Fibroblast of peridontal ligament (primary cell): ENCODE data around the gene TADA2A.
A peak's percentile ranks its signal among the peaks of the same experiment; 100 is the strongest.

Experiments
- DNase-seq: peaks from one replicate; pipeline ENCODE4 v3.0.0-alpha.2; 2010; ENCODE audit errors: extremely low read depth

TADA2A gene

GRCh38 chr17:37406635-37407461 lies at the start of gene TADA2A, which contains the start of gene ACACA:
Gene TADA2A (plus strand): TSS chr17:37406886. CDS start chr17:37411366, 4,480 bp downstream.
Gene ACACA (minus strand): TSS chr17:37406836. CDS start chr17:37406299, 537 bp downstream.
- peak; percentile 67 for DNase-seq

DNA sequence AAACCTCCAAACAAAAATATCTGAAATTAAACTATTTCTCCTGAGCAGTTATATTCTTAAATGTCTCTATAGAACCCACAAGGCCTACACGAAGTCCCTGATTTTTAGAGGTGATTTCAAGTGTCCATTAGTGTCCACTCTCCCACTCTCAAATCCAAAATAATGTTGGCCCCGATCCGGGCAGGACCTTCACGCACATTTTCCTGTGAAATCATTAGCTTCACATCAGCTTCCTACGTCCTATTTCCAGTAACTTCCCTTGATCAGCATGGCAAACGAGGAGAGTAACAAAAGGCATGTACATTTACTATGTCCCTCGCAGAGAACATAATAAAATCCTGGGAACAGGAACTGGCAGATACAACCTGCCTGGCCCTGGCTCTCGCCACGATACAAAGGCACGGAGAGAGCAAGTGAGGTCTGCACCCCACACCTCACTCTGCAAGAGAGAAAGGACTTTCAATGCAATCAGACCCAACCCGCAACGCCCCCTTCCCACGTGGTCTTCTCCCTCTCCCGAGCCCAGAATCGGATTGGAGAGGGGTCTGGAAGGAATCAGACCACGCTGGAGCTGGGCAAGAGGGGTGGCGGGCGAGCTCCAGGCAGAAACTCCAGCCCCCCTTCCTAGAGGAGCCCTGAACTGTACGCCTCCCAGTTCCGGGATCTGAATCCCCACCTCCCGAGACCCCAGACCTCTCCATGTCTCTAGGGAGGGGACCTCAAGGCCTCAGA lies 48.4 kb upstream of the TADA2A start:
- peak; percentile 43 for DNase-seq

DNA sequence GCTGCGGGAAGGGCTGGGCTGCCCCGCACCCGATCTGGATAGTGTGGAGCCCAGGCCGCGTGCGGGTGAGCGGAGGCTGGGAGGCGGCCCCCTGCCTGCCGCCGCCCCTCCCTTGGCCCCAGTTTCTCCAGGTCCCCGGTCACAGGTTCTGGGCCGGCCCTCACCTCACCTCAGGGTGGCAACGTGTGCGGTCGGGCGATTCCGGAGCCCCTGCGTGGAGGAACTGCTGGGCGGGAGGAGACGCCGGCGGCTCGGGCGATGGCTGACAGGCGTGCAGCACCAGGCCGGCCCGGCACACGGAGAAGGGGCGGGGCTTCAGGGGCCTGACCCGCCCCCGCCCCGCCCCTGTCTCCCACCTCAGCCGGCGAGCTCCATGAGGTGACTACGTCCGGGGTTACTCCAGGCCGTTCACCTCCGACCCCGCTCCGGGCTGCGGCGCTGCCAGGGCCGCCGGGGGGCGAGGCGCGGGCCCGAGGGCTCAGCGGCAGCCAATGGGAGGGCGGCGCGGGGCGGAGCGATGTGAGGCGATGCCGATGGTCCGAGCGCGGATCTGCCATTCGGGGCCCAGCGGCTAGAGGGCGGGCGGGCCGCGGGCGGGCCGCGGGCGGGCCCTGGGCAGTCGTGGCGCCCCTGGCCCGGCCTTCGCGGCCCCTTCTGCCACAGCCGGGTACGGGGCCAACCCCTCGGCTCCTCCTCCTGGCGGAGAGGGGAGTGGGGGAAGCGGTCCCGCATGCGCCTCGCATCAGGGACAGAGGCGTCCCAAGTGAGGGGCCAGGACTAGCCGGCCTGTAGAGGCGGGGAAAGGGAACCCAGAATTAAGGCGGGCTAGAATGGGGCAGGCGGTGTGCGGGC lies 47.6 kb upstream of the TADA2A start:
- DNase-seq = peak; percentile 89

GRCh38 chr17:37359682-37360188 lies 47.0 kb upstream of the TADA2A start:
- peak; percentile 39 for DNase-seq

DNA sequence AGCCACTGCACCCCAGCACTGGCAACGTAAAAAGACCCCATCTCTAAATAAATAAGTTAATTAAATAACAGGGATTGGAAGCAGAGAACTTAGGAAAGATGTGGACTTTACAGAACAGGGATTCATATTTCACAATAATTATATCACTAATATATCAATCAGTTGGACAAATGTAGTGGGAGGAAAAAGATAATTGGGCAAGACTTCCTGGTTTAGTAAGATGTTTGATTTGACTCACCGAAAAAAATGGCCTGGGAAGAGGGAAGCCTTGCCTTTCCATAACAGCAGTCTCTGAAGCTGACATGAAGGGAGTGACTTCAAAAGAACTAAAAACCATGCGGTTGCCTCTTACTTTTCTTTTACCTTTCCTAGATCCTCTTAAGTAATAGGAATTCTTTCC lies 46.1 kb upstream of the TADA2A start:
- peak; percentile 11 for DNase-seq

DNA sequence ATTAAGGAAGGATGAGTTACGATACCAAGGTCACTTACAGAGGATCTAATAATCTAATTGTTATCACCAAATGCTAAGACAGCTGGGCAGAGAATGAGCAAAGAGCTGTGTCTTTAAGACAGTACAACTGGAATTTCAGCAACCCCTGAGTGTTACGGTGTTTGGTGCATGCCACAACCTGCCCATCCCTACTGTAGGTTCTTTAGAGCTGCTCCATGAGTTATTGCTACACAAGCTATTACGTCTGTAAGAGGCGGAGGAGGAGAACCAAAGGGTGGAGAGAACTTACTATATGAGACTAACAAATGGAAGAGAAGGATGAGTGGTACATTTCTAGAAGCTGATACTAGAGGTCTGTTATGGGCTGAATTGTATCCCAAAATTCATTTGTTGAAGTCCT lies 45.1 kb upstream of the TADA2A start:
- no peak for DNase-seq

DNA sequence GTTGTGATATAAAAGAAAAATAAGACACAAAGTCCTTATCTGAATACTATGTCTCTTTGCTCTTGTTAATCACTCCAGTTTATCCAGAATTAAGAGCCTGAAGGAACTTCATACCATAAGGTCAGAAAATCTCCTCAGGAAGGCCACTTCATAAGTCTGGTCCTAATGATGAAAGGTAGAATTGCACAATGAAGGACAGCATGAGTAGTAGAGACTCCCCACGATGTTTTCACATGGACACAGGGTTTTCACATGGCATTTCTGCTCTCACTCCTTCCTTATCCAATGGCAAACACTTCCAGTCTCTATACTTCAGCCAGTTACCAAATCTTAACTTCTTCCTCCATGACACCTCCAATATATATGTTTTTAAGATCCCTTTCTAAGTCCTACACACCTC lies 41.1 kb upstream of the TADA2A start:
- DNase-seq = no peak

- peak; percentile 49 for DNase-seq
Measured at GRCh38 chr17:37368577-37368976, 38.1 kb upstream of the TADA2A start.

GRCh38 chr17:37373530-37374159 lies 33.0 kb upstream of the TADA2A start:
- peak; percentile 90 for DNase-seq

DNA sequence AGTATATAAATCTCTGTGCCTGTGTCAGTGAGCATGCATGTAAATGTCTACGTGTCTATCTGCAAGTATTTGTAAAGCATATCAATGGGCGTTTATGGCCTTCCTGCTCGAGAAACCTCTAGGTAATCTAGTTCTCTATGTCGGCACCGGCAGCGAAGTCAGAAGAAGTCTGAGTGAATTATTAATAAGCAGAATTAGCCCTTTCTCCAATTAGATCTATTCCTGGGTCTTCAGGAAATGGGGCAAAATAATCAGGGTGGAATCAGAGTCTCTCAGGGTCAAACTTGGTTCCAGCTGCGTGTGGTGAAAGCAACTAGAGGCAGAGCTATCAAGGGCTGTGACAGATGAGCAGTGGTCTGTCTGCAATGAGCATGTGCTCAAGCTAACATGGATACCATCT lies 31.0 kb upstream of the TADA2A start, which contains the start of gene C17orf78:
C17orf78 (plus strand) TSS at position 280 of the 400 bp plus-strand sequence; CDS start at position 388, 108 bp downstream.
- no peak for DNase-seq

DNA sequence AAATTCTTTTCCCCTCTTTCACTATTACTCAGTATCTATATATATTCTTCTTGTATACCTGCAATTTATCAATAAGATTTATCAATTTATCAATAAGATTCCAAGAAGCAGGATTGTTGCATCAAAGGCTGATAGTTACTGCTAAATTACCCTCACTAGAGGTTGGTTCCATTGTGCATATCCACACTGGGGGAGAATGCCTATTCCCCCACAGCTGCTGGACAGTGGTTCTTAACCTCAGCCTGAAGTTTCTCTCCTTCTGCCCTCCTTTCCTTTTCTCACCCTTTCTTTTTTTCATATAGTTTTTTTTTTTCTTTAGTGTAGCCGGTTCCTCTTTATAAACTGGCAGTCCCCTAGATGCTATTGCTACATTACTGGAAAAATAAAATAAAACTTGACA lies 24.6 kb upstream of the TADA2A start:
- DNase-seq = no peak

- DNase-seq = no peak
Measured at GRCh38 chr17:37384560-37385149, 22.0 kb upstream of the TADA2A start.

DNA sequence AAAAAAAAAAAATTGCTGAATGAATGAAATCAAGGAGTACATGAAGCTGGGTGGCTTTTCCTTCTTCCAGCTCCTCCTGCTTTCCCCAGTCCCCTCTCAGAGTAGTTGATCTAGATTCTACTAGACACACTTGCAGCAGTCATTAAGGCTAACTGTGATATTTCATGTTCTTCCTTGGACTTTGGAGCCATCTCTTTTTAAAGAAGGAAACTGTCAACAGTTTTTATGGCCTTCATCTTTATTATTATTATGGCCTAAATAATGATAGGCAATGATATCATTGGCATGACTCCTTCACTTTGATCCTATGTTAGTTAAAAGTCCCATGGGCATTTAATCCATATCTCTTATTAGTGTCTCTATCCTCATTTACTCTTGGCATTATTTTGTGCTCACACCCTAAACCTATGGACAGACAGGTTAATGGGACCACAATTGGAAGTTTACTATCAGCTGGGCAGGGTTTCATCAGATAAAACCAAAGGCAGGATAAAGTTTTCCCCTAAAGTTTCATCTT lies 21.2 kb upstream of the TADA2A start:
- no peak for DNase-seq

DNA sequence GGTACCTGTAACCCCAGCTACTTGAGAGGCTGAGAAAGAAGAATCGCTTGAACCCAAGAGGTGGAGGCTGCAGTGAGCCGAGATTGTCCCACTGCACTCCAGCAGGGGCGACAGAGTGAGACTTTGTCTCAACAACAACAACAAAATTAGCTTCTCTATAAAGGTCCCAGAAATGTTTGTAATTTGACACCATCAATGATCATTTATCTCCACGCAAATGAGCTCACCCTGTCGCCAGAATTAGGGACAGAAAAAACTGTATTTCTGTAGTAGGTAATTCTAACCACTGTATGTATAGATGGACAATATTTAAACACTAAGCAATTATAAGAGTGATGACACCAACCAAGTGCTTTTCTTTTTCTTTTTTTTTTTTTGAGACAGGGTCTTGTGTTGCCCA lies 20.2 kb upstream of the TADA2A start:
- no peak for DNase-seq

GRCh38 chr17:37388266-37388665 lies 18.4 kb upstream of the TADA2A start:
- peak; percentile 59 for DNase-seq

- DNase-seq = no peak
Measured at GRCh38 chr17:37389160-37389559, 17.5 kb upstream of the TADA2A start.

GRCh38 chr17:37391146-37391545 lies 15.5 kb upstream of the TADA2A start:
- no peak for DNase-seq

DNA sequence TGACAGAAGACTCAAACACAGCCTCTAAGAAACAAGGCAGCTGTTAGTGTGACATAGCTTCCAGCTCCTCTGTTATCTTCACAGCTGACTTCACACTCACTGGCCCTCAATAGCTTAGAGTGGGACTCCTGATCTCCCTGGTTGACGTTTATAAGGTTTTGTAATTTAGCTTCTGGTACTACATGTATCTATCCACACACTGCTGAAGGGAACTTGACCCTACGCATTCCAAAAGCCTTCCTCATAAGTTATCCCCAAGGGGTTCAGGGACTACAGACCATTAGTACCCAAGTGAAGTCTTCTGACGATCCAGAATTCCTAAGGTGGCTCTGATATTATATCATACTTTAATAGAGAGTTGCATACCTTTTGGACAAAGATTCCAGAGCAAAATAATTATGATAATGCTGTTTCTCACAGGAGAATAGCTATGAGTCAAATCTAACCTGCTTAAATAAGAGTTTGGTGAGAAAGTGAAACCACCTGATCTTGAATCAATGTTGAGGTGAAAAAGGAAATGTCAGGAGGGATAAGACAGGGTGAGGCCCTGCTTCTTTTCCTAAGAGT lies 14.6 kb upstream of the TADA2A start:
- peak; percentile 77 for DNase-seq

DNA sequence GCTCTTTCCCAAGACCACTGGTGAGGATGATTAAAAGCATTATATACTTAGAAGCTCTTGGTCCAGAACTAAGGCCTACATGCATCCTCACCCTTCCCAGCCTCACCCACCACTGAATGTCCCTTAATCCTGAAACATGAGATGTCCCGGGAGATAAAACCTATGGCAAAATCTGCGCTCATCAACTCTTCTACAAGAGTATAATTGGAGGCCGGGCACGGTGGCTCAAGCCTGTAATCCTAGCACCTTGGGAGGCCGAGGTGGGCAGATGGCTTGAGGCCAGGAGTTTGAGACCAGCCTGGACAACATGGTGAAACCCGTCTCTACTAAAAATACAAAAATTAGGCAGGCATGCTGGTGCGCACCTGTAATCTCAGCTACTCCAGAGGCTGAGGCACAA lies 13.3 kb upstream of the TADA2A start:
- DNase-seq = no peak

DNA sequence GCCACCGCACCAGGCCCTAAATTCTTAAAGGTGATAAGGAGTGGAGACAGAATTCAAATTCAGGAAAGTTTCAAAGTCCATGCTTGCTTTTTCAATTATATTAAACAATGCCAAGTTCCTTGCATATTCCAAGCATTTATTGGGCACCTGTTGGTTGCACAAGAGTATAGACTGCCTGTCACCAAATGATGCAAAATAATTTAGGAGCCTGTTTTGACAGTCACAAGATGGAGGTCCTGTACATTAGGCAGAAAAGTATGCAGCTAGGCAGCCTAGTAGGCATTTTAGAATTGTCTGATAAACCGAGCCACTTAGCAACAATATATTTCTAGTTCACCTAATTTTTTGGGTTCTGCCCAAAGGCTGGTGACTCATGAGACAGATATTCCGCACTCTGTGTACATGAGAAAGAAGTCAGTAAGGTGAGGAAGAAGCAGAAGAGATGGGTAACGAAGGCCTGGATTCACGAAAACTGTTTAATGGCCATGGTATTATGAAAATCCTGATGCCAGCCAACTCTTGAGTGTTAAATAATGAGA lies 7.4 kb upstream of the TADA2A start:
- DNase-seq = no peak
